SK-N-SH (cell line): ENCODE measurements around the gene SIGLEC10. TPM values are rescaled to one million over a fixed set of nuclear protein-coding genes. Genes with fewer than 3 reads are reported as not detected.

ENCODE experiments used
- CTCF ChIA-PET: fragments of 300-600, 350-600 bp; formaldehyde crosslinking; extraction: SDS; loops from one replicate; lab custom pipeline; 2021; lab: Yijun Ruan, JAX
- POLR2A ChIA-PET: fragments of 350-600 bp; sonication (Branson Sonifier 250); formaldehyde crosslinking; extraction: SDS; loops from one replicate; lab custom pipeline; 2020; ENCODE audit warnings: antibody characterized with exemption, inconsistent platforms; lab: Yijun Ruan, JAX
- DNase-seq: peaks from one replicate; pipeline ENCODE4 v3.0.0; 2012
- H2AFZ ChIP-seq: fragments of 200-600 bp; sonication (generic); 2 replicates; pipeline ENCODE4 v1.8.1; 2016; ENCODE audit warnings: antibody characterized with exemption, mild to moderate bottlenecking, low read depth
- H3F3A ChIP-seq: fragments of 200-600 bp; sonication (generic); replicated peaks from 2 replicates; pipeline ENCODE3; 2016; ENCODE audit warnings: antibody characterized with exemption, mild to moderate bottlenecking; ENCODE audit not compliant: insufficient read depth
- H3K27ac ChIP-seq, 2 experiments: fragments of 200-500 bp in 1 of 2; fragments of 200-600 bp in 1 of 2; sonication (Bioruptor generic) in 1 of 2; sonication (generic), shearing (Covaris generic) in 1 of 2; 2 replicates each; pipeline versions ENCODE4 v1.5.1 to v1.6.1; 2014 to 2016; ENCODE audit warnings: low read depth in 2 of 2, inconsistent platforms in 1 of 2, low read length in 1 of 2, mild to moderate bottlenecking in 1 of 2, mixed read lengths in 1 of 2
- H3K27me3 ChIP-seq: fragments of 200-600 bp; sonication (generic), shearing (Covaris generic); 2 replicates; pipeline ENCODE4 v1.6.1; 2016; ENCODE audit warnings: mixed run types; ENCODE audit not compliant: insufficient read depth
- H3K36me3 ChIP-seq, 2 experiments: fragments of 200-500 bp in 1 of 2; fragments of 200-600 bp in 1 of 2; sonication (Bioruptor generic) in 1 of 2; sonication (generic) in 1 of 2; replicated peaks in 1 of 2; 2 replicates each; pipeline versions ENCODE3 to v1.5.1; 2014 to 2016; ENCODE audit warnings: low read length in 1 of 2, mild to moderate bottlenecking in 1 of 2; ENCODE audit not compliant: insufficient read depth in 2 of 2, control insufficient read depth in 1 of 2
- H3K4me1 ChIP-seq, 2 experiments: fragments of 200-500 bp in 1 of 2; fragments of 200-600 bp in 1 of 2; sonication (Bioruptor generic) in 1 of 2; sonication (generic), shearing (Covaris generic) in 1 of 2; 2 replicates each; pipeline versions ENCODE4 v1.5.1 to v1.6.1; 2014 to 2016; ENCODE audit warnings: low read depth in 1 of 2, low read length in 1 of 2, mixed run types in 1 of 2; ENCODE audit not compliant: insufficient read depth in 2 of 2, control insufficient read depth in 1 of 2
- H3K4me2 ChIP-seq: fragments of 200-600 bp; sonication (generic), shearing (Covaris generic); 2 replicates; pipeline ENCODE4 v1.6.1; 2017; ENCODE audit warnings: mixed run types
- H3K4me3 ChIP-seq, 2 experiments: fragments of 200-500 bp in 1 of 2; fragments of 200-600 bp in 1 of 2; sonication (Bioruptor generic) in 1 of 2; sonication (generic), shearing (Covaris generic) in 1 of 2; 2 replicates each; pipeline versions ENCODE4 v1.5.1 to v1.8.1; 2014 to 2016; ENCODE audit warnings: low read depth in 2 of 2, inconsistent platforms in 1 of 2, low read length in 1 of 2, mild to moderate bottlenecking in 1 of 2, mixed read lengths in 1 of 2, moderate library complexity in 1 of 2
- H3K79me2 ChIP-seq: fragments of 200-600 bp; sonication (generic); 2 replicates; pipeline ENCODE4 v1.8.1; 2017; ENCODE audit warnings: mild to moderate bottlenecking; ENCODE audit not compliant: insufficient read depth
- H3K9ac ChIP-seq: fragments of 200-600 bp; sonication (generic); 2 replicates; pipeline ENCODE4 v1.6.1; 2017; ENCODE audit warnings: mixed run types
- H3K9me2 ChIP-seq: fragments of 200-600 bp; sonication (generic); 2 replicates; pipeline ENCODE4 v1.6.1; 2017; ENCODE audit warnings: mixed run types
- H3K9me3 ChIP-seq: fragments of 200-600 bp; sonication (generic); 2 replicates; pipeline ENCODE4 v1.6.1; 2017; ENCODE audit warnings: mixed run types, mild to moderate bottlenecking, moderate library complexity
- H4K20me1 ChIP-seq: fragments of 200-600 bp; sonication (generic); 2 replicates; pipeline ENCODE4 v1.6.1; 2017; ENCODE audit warnings: mild to moderate bottlenecking, mixed run types; ENCODE audit not compliant: insufficient read depth
- ELF1 ChIP-seq: IDR thresholded peaks from 2 replicates; pipeline ENCODE4 v1.4.0; 2012
- JUND ChIP-seq: IDR thresholded peaks from 2 replicates; pipeline ENCODE4 v1.4.0; 2012
- MEF2A ChIP-seq: IDR thresholded peaks from 2 replicates; pipeline ENCODE4 v1.4.0; 2012; ENCODE audit warnings: low read depth, borderline replicate concordance
- NFIC ChIP-seq: IDR thresholded peaks from 2 replicates; pipeline ENCODE4 v1.4.0; 2012; ENCODE audit warnings: borderline replicate concordance
- NRF1 ChIP-seq: IDR thresholded peaks from 2 replicates; pipeline ENCODE4 v1.6.1; 2012; ENCODE audit warnings: low read depth, mild to moderate bottlenecking, low read length
- POLR2AphosphoS5 ChIP-seq: IDR thresholded peaks from 2 replicates; pipeline ENCODE4 v1.6.1; 2012; ENCODE audit warnings: low read depth, low read length
- RAD21 ChIP-seq: IDR thresholded peaks from 2 replicates; pipeline ENCODE4 v1.6.1; 2012; ENCODE audit warnings: mild to moderate bottlenecking, low read length
- RFX5 ChIP-seq: IDR thresholded peaks from 2 replicates; pipeline ENCODE4 v1.6.1; 2012; ENCODE audit warnings: mild to moderate bottlenecking, improper control_type of control experiment, low read length
- TAF1 ChIP-seq: IDR thresholded peaks from 2 replicates; pipeline ENCODE4 v1.6.1; 2012; ENCODE audit warnings: low read depth, mild to moderate bottlenecking, low read length, moderate library complexity, borderline replicate concordance
- whole genome bisulfite sequencing: methylation state at CpG from one replicate; pipeline ENCODE4 v1.1.6; 2017; ENCODE audit warnings: low lambda C conversion rate; 5-methylcytosine and 5-hydroxymethylcytosine counted together
- polyA plus RNA-seq, 3 experiments: library from polyadenylated mRNA; depleted of rRNA; stranded (reverse); fragments of >200 nt; gene quantifications; 2 replicates each; pipeline ENCODE4 v1.2.3, GENCODE V29; 2012
- TF ChIP-seq, protein P1 (sequence below): IDR thresholded peaks from 2 replicates; pipeline ENCODE4 v1.4.0; 2012; ENCODE audit warnings: low read depth, borderline replicate concordance
- TF ChIP-seq, protein P2 (sequence below): IDR thresholded peaks from 2 replicates; pipeline ENCODE4 v1.4.0; 2012; ENCODE audit warnings: low read depth
- TF ChIP-seq, protein P3 (sequence below): fragments of 200-600 bp; sonication (generic); IDR thresholded peaks from 2 replicates; pipeline ENCODE4 v1.6.1; 2017; ENCODE audit warnings: antibody characterized with exemption, mild to moderate bottlenecking, moderate library complexity

Gene SIGLEC10
- polyA plus RNA-seq, 1 of the 3 experiments (the other 2 are of a cell fraction) = not detected

DNA sequence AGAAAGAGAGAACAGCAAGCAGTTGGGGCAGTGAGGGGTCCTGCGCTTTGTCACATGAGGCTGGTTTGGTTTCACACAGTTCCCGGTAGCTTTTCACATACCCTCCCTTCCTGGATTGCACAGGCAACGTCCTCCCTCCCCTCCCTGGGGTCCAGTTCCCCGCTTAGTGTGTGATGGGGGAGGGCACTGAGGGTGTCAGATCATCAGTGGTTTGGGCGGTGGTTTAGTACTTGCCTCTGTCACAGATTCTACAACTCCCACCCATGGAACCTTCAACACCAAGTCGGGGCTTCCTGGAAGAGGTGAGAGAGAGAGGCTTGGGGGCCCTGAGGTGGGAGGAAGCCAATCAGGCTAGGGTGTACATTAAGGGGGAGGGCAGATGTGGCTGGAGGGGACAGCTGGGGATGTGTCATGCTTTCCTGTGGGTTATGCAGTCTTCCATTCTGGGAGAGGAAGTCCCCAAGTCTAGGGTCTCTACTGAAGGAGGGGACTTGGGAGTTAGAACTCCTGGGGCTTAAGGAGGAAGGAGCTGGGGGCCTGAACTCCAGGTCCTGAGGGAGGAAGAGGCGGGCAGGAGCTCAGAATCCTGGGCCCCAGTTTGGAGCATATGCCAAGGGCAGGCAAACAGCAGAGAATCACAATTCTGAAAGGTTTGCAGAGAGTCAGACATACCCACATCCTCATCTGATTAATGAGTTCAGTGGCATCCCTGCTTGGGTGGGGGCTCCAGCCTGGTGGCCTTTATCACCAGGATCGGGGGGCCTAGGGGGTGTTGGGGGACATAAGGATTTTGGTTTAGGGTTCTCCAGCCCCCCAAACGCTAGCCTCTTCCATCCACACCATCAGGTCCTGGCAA is 44.6 kb downstream of the SIGLEC10 start, which contains the start of gene NKG7:
TSS of gene NKG7 (minus strand) at position 6 of the 856 bp plus-strand sequence. CDS start 119 bp downstream, outside the sequence.
- H3K9me2 ChIP-seq = no peaks in the 10 kb centered on the region
- no peak for DNase-seq
- CTCF ChIA-PET = interaction anchor here (1.0 kb wide), 1 partner anchor 66 kb away, joined by 3 read pairs; no protein-coding TSS in a partner anchor
- peaks cover 0 to 7% of the 10 kb centered on the region in 2 experiments; a peak in 1 of 4 replicates for H3K4me1 ChIP-seq
- TF ChIP-seq RFX5 = no peak
- no peak for TF ChIP-seq POLR2AphosphoS5
- TF ChIP-seq JUND = no peak
- TF ChIP-seq, protein P1, sequence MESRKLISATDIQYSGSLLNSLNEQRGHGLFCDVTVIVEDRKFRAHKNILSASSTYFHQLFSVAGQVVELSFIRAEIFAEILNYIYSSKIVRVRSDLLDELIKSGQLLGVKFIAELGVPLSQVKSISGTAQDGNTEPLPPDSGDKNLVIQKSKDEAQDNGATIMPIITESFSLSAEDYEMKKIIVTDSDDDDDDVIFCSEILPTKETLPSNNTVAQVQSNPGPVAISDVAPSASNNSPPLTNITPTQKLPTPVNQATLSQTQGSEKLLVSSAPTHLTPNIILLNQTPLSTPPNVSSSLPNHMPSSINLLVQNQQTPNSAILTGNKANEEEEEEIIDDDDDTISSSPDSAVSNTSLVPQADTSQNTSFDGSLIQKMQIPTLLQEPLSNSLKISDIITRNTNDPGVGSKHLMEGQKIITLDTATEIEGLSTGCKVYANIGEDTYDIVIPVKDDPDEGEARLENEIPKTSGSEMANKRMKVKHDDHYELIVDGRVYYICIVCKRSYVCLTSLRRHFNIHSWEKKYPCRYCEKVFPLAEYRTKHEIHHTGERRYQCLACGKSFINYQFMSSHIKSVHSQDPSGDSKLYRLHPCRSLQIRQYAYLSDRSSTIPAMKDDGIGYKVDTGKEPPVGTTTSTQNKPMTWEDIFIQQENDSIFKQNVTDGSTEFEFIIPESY = no peak
- TF ChIP-seq NFIC = no peak
- WGBS = 30% methylated on average over 8 of the region's 9 CpGs
- no peaks in the 10 kb centered on the region for H3K79me2 ChIP-seq
- no peaks in the 10 kb centered on the region for H3K9me3 ChIP-seq
- H3K36me3 ChIP-seq = no peaks in the 10 kb centered on the region
- H3K4me3 ChIP-seq = no peak within 1 kb of the TSS
- no peak within 1 kb of the TSS for H3K27ac ChIP-seq
- H3F3A ChIP-seq = no peaks in the 10 kb centered on the region
- POLR2A ChIA-PET = no interaction called here
- no peak within 1 kb of the TSS for H3K9ac ChIP-seq
- peaks cover 20% of the 10 kb centered on the region; the same call in 1 of the 2 replicates for H3K27me3 ChIP-seq
- H4K20me1 ChIP-seq = no peaks in the 10 kb centered on the region
- H3K4me2 ChIP-seq = no peak within 1 kb of the TSS
- H2AFZ ChIP-seq = no peak within 1 kb of the TSS

DNA sequence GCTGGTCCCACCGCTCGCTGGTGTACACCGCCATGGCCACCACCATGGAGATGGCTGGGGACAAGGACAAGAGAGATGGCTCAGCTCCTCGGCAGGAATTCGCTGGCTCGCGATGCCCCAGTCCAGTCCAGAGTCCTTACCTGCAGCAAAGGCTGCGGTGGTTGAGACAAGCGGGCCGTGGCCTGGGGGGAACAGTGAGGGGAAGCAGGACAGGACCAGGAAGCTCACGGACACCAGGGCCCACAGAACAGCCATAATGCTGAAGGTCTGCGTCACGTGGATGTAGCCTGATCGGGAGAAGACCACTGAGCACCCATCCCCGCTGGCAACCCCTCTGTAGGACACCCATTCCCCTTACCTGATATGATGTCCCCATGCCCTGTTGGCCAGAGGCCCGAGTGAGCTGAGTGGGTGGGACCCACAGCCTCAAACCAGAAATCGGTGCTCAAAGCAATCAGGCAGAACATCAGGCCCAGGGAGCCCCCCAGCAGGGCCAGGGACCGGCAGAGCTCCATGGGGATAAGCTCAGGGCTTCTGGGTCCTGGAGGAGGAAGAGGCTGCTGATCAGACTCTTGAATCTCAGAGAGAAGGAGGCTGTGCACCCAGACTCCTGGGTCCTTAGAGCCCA is 45.3 kb downstream of the SIGLEC10 start:
- H3K4me2 ChIP-seq = no peak overlapping the region
- H2AFZ ChIP-seq = no peak overlapping the region
- no peaks in the 10 kb centered on the region for H3K9me3 ChIP-seq
- TF ChIP-seq ELF1 = no peak
- 51% methylated on average over 11 of the region's 18 CpGs for WGBS
- no peak for DNase-seq
- peaks cover 0 to 7% of the 10 kb centered on the region in 2 experiments; a peak in 1 of 4 replicates for H3K4me1 ChIP-seq
- peaks cover 20% of the 10 kb centered on the region; the same call in 1 of the 2 replicates for H3K27me3 ChIP-seq
- H4K20me1 ChIP-seq = no peaks in the 10 kb centered on the region
- ChIA-PET POLR2A (no interaction called here), CTCF (interaction anchor here (1.0 kb wide), 1 partner anchor 67 kb away, joined by 3 read pairs; no protein-coding TSS in a partner anchor)
- H3K9ac ChIP-seq = no peak overlapping the region
- H3K27ac ChIP-seq = no peak overlapping the region
- H3K4me3 ChIP-seq = no peak overlapping the region
- no peaks in the 10 kb centered on the region for H3K36me3 ChIP-seq
- H3K9me2 ChIP-seq = no peaks in the 10 kb centered on the region
- no peaks in the 10 kb centered on the region for H3F3A ChIP-seq
- H3K79me2 ChIP-seq = no peaks in the 10 kb centered on the region

DNA sequence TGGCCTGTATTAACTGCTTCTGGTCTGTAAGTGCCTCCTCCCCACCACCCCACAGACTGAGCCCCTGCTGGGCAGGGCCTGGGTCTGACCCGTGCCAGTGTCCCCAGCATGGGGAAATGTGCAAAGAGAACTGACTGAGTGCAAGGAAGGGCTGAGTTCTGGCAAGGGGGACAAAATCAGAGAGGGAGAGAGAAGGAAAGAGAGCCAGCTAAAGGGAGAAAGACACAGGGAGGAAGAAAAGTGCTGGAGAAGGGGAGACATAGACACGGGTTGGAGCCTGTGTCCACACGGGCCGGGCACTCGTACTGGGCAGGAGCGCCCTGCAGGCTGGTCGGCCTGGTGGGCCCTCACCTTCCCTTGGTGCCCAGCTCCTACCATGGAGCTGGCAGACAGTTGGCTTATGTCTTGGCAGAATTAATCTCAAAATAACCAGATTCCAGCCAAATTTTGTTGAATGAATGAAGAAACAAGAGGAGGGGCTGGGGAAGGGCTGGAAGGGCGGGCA is 46.2 kb downstream of the SIGLEC10 start:
- no peak overlapping the region for H3K9ac ChIP-seq
- H3K36me3 ChIP-seq = no peaks in the 10 kb centered on the region
- WGBS = 53% methylated on average over 7 of the region's 8 CpGs
- no peak for TF ChIP-seq TAF1
- TF ChIP-seq, protein P1 = no peak
- TF ChIP-seq NRF1 = no peak
- TF ChIP-seq RAD21 = no peak
- TF ChIP-seq, protein P2, sequence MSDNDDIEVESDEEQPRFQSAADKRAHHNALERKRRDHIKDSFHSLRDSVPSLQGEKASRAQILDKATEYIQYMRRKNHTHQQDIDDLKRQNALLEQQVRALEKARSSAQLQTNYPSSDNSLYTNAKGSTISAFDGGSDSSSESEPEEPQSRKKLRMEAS = no peak
- no peak for TF ChIP-seq MEF2A
- TF ChIP-seq, protein P3, sequence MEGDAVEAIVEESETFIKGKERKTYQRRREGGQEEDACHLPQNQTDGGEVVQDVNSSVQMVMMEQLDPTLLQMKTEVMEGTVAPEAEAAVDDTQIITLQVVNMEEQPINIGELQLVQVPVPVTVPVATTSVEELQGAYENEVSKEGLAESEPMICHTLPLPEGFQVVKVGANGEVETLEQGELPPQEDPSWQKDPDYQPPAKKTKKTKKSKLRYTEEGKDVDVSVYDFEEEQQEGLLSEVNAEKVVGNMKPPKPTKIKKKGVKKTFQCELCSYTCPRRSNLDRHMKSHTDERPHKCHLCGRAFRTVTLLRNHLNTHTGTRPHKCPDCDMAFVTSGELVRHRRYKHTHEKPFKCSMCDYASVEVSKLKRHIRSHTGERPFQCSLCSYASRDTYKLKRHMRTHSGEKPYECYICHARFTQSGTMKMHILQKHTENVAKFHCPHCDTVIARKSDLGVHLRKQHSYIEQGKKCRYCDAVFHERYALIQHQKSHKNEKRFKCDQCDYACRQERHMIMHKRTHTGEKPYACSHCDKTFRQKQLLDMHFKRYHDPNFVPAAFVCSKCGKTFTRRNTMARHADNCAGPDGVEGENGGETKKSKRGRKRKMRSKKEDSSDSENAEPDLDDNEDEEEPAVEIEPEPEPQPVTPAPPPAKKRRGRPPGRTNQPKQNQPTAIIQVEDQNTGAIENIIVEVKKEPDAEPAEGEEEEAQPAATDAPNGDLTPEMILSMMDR = no peak

More for the DNA sequence above, 46.2 kb downstream of the SIGLEC10 start:
- DNase-seq = no peak
- Histone ChIP-seq H3K27ac (no peak overlapping the region), H4K20me1 (no peaks in the 10 kb centered on the region), H3K79me2 (no peaks in the 10 kb centered on the region), H3K9me2 (no peaks in the 10 kb centered on the region), H3K27me3 (peaks cover 20% of the 10 kb centered on the region; the same call in 1 of the 2 replicates), H3K4me1 (peaks cover 0 to 7% of the 10 kb centered on the region in 2 experiments; a peak in 1 of 4 replicates), H3K4me2 (no peak overlapping the region), H3K9me3 (no peaks in the 10 kb centered on the region), H2AFZ (no peak overlapping the region), H3F3A (no peaks in the 10 kb centered on the region), H3K4me3 (no peak overlapping the region)
- ChIA-PET CTCF (interaction anchor here (1.0 kb wide), 1 partner anchor 286 kb away, joined by 3 read pairs; no protein-coding TSS in a partner anchor), POLR2A (no interaction called here)
